Ovary (tissue), 9 donors: Measurements from ENCODE around the gene IL11. TPM values are rescaled to one million over a fixed set of nuclear protein-coding genes. Genes with fewer than 3 reads are reported as not detected.

ENCODE experiments used
- DNase-seq, 5 donors: peaks; one replicate each; pipeline ENCODE4 v3.0.0-alpha.2; 2019 to 2020
- H3K27ac ChIP-seq, 2 donors: fragments of 200-600 bp; one replicate each; pipeline versions ENCODE4 v1.5.1 to v1.8.0; 2019 to 2022
- H3K27me3 ChIP-seq: fragments of 200-600 bp; one replicate; pipeline ENCODE4 v1.8.0; 2022
- H3K36me3 ChIP-seq: fragments of 200-600 bp; sonication (generic); one replicate; pipeline ENCODE4 v1.5.1; 2019
- H3K4me1 ChIP-seq: one replicate; pipeline ENCODE4 v1.8.1; 2013; ENCODE audit warnings: mild to moderate bottlenecking, moderate library complexity; ENCODE audit not compliant: insufficient read depth
- H3K4me3 ChIP-seq: fragments of 200-600 bp; sonication (generic); one replicate; pipeline ENCODE4 v1.5.1; 2017
- H3K9me3 ChIP-seq, 2 donors: fragments of 200-600 bp in 1 of 2; sonication (generic) in 1 of 2; one replicate each; pipeline versions ENCODE4 v1.5.1 to v1.8.1; 2013 to 2019; ENCODE audit warnings: mild to moderate bottlenecking in 1 of 2, moderate library complexity in 1 of 2
- EP300 ChIP-seq: sonication (generic); formaldehyde crosslinking; IDR thresholded peaks from one replicate; pipeline ENCODE4 v1.6.1; 2017; ENCODE audit warnings: antibody characterized with exemption
- POLR2A ChIP-seq: fragments of 450-650 bp; IDR thresholded peaks from one replicate; pipeline ENCODE4 v1.6.1; 2017; ENCODE audit warnings: antibody characterized with exemption, mild to moderate bottlenecking, moderate library complexity
- WGBS, 3 donors: extraction: QIAGEN DNeasy Blood & Tissue Kit in 1 of 3; methylation state at CpG; one replicate each; pipeline versions ENCODE4 v1.1.5 to v1.1.7; 2013 to 2017; 5-methylcytosine and 5-hydroxymethylcytosine counted together
- intact Hi-C, 4 donors: fragments of 100-400 bp; cut with DNase I; formaldehyde crosslinking; loops; one replicate each; pipeline versions ENCODE4 v1.11.0 to v1.15.1; 2022 to 2023
- polyA plus RNA-seq, 2 donors: library from polyadenylated mRNA; stranded (reverse); fragments of 200-250 nt in 1 of 2; fragments of 350-450 nt in 1 of 2; fragmentation: Illumina TruSeq in 1 of 2; extraction: RNeasy Lipid Tissue Mini Kit (QIAGEN cat#74804) in 1 of 2; gene quantifications; one replicate each; pipeline ENCODE4 v1.2.3, GENCODE V29; 2013 to 2014
- total RNA-seq, 7 donors: library from RNA; depleted of rRNA in 2 of 7; stranded (reverse); fragments of >200 nt in 2 of 7; fragmentation: NEBNext Ultra II Directional in 3 of 7; extraction: Animal tissue kit (Norgen Biotek cat#: 25700) in 3 of 7; gene quantifications; one replicate each; pipeline versions ENCODE4 v1.1.0 to v1.2.4, GENCODE V29; 2016 to 2023
- TF ChIP-seq, protein P1 (sequence below), 3 donors: fragments of 450-650 bp in 2 of 3; fragments of 200-600 bp in 1 of 3; IDR thresholded peaks; one replicate each; pipeline versions ENCODE4 v1.5.1 to v1.8.0; 2016 to 2022; ENCODE audit warnings: antibody characterized with exemption in 3 of 3, mild to moderate bottlenecking in 1 of 3
- donor health status: DM: no; HTN: no; CAD: no; lungs with moderate emphysema.
- donor health status: DM: no; HTN: no; CAD: no.
- donor health status: Bipolar disorder and iron deficiency.
- donor health status: DM: yes; HTN: yes; CAD: no.
- donor health status: DM: no; HTN: no; CAD: no.
- donor health status: DM: yes; HTN: yes; CAD: no.

The IL11 gene
- total and polyA plus RNA-seq, 9 donors: 0.08 to 1.3 (median 0.11) TPM; not detected in 6

DNA sequence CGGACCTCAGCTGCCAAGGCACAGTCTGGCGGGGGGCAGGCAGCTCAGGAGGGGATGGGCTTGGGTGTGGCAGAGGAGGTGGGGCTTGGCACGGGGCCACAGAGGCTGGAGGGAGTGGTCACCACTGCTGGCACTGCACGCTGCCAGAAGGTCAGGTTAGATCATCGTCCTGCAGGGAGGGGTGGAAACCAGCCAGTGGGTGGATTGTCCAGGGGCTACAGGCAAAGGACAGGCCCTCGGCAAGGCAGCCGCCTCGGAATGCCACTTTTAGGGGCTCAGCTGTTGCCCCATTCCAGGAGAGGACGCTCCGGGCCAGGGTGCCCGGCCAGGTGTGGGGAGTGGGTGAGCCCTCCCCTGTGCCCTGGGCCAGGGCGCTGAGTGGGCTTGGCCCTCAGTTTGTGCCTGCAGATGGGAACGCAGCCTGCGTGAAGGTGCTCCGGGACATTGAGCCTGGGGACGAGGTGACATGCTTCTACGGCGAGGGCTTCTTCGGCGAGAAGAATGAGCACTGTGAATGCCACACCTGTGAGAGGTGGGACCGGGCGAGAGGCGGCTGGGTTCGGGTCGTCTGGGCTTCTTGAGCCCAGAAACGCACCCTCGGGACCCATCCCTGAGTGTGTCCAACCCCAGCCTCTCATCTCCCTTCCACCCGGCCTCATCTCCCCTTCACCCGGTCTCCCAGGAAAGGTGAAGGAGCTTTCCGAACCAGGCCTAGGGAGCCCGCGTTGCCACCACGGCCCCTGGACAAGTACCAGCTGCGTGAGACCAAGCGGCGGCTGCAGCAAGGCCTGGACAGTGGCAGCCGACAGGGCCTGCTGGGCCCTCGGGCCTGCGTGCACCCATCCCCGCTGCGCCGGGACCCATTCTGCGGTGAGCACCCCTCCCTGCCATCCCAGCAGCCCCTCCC, 24.2 kb downstream of the IL11 start:
- intact Hi-C loops: no loop called here
- 81 to 84% (median 81%) methylated on average over 37 to 43 of the region's 43 CpGs for WGBS, 3 donors
- TF ChIP-seq POLR2A: no peak
- TF ChIP-seq EP300: no peak
- TF ChIP-seq, protein P1, sequence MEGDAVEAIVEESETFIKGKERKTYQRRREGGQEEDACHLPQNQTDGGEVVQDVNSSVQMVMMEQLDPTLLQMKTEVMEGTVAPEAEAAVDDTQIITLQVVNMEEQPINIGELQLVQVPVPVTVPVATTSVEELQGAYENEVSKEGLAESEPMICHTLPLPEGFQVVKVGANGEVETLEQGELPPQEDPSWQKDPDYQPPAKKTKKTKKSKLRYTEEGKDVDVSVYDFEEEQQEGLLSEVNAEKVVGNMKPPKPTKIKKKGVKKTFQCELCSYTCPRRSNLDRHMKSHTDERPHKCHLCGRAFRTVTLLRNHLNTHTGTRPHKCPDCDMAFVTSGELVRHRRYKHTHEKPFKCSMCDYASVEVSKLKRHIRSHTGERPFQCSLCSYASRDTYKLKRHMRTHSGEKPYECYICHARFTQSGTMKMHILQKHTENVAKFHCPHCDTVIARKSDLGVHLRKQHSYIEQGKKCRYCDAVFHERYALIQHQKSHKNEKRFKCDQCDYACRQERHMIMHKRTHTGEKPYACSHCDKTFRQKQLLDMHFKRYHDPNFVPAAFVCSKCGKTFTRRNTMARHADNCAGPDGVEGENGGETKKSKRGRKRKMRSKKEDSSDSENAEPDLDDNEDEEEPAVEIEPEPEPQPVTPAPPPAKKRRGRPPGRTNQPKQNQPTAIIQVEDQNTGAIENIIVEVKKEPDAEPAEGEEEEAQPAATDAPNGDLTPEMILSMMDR (IDR thresholded peaks at IDR 0.05): no peak
- no peak overlapping the region for H3K27ac ChIP-seq
- peaks cover 3% of the 10 kb centered on the region for H3K4me1 ChIP-seq
- H3K36me3 ChIP-seq: no peaks in the 10 kb centered on the region
- DNase-seq: peak in 4 of 5 donors; percentile 50 to 69 (median 62)
- no peaks in the 10 kb centered on the region for H3K27me3 ChIP-seq
- no peaks in the 10 kb centered on the region for H3K9me3 ChIP-seq
- no peak overlapping the region for H3K4me3 ChIP-seq

DNA sequence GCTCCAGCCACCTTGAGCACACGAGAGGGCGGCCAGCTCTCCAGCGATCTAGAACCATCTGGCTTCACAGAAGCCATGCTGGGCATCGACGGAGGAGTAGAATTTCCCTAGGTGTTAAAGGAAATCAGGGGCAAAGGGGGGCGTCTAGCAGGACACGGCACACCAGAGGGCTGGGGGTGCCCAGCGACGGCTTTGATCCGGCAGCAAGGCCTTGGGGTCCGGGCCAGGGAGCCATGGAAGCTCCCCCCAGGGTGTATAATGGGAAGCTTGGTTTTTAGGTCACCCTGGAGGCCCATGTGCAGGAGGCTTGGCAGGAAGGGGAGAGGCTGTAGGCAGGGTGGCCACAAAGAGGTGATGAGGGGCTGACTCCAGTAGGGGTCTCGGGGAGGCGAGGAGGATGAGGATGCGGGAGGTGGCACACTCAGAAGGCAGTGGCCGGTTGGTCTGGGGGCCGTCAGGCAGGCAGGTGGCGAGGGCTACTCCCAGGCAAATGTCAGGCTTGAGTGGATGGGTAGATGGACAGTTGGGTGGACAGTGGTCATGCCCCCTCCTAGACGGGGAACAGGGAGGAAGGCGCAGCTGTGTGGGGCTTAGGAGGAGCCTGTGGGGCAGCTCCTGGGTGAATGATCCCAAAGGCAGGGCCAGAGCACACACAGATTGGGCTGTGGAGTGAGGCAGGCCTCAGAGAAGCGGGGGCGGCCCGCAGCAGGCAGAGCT, 25.0 kb downstream of the IL11 start:
- DNase-seq: no peak
- no peaks in the 10 kb centered on the region for H3K36me3 ChIP-seq
- no peak overlapping the region for H3K27ac ChIP-seq
- H3K4me3 ChIP-seq: no peak overlapping the region
- intact Hi-C loops: no loop called here
- no peaks in the 10 kb centered on the region for H3K27me3 ChIP-seq
- TF ChIP-seq, protein P1 (IDR thresholded peaks at IDR 0.05): no peak
- no peak for TF ChIP-seq POLR2A
- TF ChIP-seq EP300: no peak
- peaks cover 6% of the 10 kb centered on the region for H3K4me1 ChIP-seq
- no peaks in the 10 kb centered on the region for H3K9me3 ChIP-seq
- WGBS, 3 donors: 78 to 84% (median 80%) methylated on average over 22 of the region's 22 CpGs

DNA sequence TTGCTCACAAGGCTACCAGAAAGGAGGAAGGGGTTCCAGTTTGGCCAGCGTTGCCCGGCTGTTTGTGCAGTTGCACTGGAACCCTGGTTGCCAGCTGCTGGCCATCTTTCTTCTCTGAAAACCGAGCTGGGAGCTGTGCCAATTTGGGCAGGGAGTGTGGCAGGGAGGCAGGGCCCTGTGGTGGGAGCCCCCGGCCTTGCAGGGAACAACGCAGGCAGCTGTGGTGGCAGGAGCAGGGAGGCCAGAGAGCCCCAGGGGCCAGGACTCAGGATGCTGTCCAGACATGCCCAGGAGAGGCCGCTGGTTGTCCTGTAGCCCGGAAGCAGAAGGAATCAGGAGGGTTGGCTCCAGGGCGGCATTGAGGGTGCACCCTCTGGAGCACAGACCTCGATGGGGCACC, 25.8 kb downstream of the IL11 start:
- TF ChIP-seq EP300: no peak
- TF ChIP-seq, protein P1 (IDR thresholded peaks at IDR 0.05): no peak
- TF ChIP-seq POLR2A: no peak
- H3K27me3 ChIP-seq: no peaks in the 10 kb centered on the region
- no peak overlapping the region for H3K4me3 ChIP-seq
- peak in 1 of 5 donors; percentile 30 for DNase-seq
- 73 to 77% (median 75%) methylated on average over 9 of the region's 9 CpGs for WGBS, 3 donors
- intact Hi-C loops: loop anchor here in 1 of 4 donors (5.0 kb wide), 1 partner anchor 38 kb away; the partner anchor contains the start of gene TMEM238
- H3K4me1 ChIP-seq: peaks cover 7% of the 10 kb centered on the region
- no peaks in the 10 kb centered on the region for H3K36me3 ChIP-seq
- no peak overlapping the region for H3K27ac ChIP-seq
- H3K9me3 ChIP-seq: no peaks in the 10 kb centered on the region

DNA sequence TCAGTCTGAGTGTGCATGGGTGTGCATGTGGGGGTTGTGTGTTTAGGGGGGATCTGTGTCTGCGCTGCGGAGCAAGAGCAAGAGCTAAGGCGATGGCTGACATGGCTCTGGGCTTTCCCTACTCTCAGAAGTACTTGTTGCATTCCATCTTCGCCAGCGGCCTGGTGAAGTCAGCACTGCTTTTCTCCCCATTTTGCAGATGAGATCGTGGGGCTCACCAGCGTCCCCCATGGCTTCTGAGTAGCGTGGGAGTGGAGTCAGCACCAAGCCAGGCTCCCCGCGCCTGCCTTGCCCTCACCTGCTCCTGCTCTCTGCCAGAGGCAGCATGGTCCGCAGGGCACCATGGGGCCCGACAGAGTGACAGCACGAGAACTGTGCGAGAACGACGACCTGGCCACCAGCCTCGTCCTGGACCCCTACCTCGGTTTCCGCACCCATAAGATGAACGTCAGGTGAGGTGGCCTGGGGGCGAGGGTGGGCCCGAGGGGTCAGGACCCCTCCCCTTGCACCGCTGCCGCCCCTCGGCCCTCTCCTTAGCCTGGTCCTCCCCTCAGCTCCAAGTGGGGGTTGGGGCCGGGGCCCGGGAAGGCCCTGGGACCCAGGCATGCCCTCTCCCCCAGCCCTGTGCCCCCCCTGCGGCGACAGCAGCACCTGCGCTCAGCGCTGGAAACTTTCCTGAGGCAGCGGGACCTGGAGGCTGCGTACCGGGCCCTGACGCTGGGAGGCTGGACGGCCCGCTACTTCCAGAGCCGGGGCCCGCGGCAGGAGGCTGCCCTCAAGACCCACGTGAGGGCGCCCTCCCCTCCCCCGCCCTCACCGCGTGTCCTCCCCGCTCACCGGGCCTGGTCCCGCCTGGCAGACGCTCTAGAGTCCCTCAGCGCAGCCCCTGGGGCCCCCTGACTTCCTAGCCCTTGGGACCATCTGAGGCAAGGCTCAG, 28.4 kb downstream of the IL11 start:
- Histone ChIP-seq H3K27me3 (no peaks in the 10 kb centered on the region), H3K4me1 (peaks cover 9% of the 10 kb centered on the region), H3K4me3 (peak overlapping the region; percentile 93), H3K36me3 (no peaks in the 10 kb centered on the region), H3K9me3 (no peaks in the 10 kb centered on the region), H3K27ac (no peak overlapping the region)
- DNase-seq: peak in 1 of 5 donors; percentile 46
- intact Hi-C loops: loop anchor here in 1 of 4 donors (5.0 kb wide), 1 partner anchor 40 kb away; the partner anchor contains the start of gene TMEM238
- 74 to 80% (median 79%) methylated on average over 39 to 50 of the region's 50 CpGs for WGBS, 3 donors
- TF ChIP-seq, protein P1 (IDR thresholded peaks at IDR 0.05): no peak
- TF ChIP-seq EP300 (no peak), POLR2A (no peak)
